Astrocyte of the hippocampus (primary cell): ENCODE measurements around the gene RIOX2.
"Not testable (repeated sequence)": the region's sequence is repeated elsewhere in the genome, so short reads cannot be mapped to it uniquely, and the experiment has no call there.

Experiments
- DNase-seq: peaks from one replicate; pipeline ENCODE4 v3.0.0; 2011; ENCODE audit warnings: low read depth, low spot score

RIOX2 gene

GRCh38 chr3:97914388-97914787 lies 57.8 kb downstream of the RIOX2 start:
- peak; percentile 4 for DNase-seq

GRCh38 chr3:97911459-97911858 lies 60.8 kb downstream of the RIOX2 start:
- DNase-seq: no peak

GRCh38 chr3:97910931-97911351 lies 61.3 kb downstream of the RIOX2 start:
- no peak for DNase-seq

DNA sequence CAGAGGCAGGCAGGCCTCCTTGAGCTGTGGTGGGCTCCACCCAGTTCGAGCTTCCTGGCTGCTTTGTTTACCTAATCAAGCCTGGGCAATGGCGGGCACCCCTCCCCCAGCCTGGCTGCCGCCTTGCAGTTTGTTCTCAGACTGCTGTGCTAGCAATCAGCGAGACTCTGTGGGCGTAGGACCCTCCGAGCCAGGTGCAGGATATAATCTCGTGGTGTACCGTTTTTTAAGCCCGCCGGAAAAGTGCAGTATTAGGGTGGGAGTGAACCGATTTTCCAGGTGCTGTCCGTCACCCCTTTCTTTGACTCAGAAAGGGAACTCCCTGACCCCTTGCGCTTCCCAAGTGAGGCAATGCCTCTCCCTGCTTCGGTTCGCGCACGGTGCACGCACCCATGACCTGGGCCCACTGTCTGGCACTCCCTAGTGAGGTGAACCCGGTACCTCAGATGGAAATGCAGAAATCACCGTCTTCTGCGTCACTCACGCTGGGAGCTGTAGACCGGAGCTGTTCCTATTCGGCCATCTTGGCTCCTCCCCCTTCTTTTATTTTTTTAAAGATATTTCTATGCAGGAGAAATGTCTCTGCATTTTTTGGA lies 61.9 kb downstream of the RIOX2 start:
- DNase-seq: not testable (repeated sequence)

GRCh38 chr3:97909830-97910229 lies 62.4 kb downstream of the RIOX2 start:
- DNase-seq: not testable (repeated sequence)

DNA sequence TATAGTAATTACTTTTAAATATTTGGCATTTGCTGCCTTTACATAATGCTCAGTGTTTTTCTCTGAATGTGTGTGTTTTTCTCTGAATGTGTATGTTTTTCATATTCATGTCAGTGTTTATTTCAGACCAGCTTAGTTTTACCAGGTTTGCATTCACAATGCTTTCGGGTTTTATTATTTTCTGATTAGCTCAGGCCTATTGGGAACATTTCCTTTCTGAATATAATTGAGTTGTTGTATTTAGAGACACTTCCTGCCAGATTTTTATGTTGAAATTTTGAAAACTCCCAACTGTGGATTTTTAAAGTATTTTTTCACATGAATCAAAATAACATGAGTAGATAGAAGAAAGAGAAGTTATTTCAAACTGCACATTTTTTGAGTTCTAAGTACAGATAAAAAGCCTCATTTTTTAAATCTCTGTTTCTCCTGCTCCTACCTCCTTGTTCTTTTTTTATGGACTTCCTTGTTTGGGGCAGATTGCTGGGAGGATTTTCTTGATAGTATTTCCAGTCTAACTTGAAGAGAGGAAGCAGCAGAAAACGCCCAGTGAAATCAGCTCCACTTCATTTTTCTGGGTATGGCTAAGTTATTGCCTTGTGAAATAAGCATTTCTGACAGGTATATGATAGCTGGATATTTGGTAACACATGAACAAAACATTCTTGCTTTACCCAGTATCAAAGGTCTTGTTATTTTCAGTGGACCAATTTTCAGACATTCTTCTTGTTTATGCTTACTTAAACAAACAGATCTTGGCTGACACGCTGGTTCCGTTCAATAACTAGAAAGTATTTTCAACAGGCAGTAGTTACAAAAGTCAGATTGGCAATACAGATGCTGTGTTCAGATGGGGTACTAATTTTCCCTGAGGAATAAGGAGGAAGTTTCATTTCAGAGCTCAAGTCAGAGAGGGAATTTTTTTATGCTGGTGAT lies 70.7 kb downstream of the RIOX2 start:
- DNase-seq: no peak

- DNase-seq: no peak
These were observed 72.9 kb downstream of the RIOX2 start for GRCh38 chr3:97899331-97899730.

GRCh38 chr3:97896547-97896946 lies 75.7 kb downstream of the RIOX2 start:
- DNase-seq: no peak

- no peak for DNase-seq
These were observed 76.1 kb downstream of the RIOX2 start for GRCh38 chr3:97896129-97896528.

DNA sequence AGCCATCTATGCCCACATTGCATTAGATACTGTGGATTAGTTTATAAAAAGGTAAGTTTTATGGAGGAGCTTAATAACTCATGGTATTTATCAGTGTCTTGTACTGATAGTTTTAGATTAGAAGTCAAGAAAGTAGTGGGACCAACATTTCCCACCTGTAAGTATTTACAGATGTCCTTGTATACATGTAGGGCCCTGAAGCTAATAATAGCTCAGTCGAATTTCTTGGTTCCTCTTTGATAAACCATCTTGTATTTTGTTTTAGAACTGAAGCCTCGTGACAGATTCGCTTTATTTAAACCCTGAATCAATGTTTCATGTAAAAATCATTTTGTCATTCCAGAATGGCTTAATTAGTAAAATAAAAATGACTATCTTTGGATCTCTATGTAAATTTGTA lies 77.0 kb downstream of the RIOX2 start:
- no peak for DNase-seq

GRCh38 chr3:97892852-97893251 lies 79.4 kb downstream of the RIOX2 start:
- no peak for DNase-seq
